GM19351 (cell line): ENCODE measurements around the gene TMA16.

Source experiments
- ATAC-seq: cut with Tn5 transposase; IDR thresholded peaks from one replicate; pipeline ENCODE4 v1.9.1; 2021; ENCODE audit warnings: mild to moderate bottlenecking, moderate library complexity; ENCODE audit not compliant: unreplicated experiment

TMA16 gene

GRCh38 chr4:163558539-163559044, 64.1 kb downstream of the TMA16 start:
- ATAC-seq: peak; percentile 72

- no peak for ATAC-seq
Observed at GRCh38 chr4:163562496-163562895, 68.0 kb downstream of the TMA16 start.

GRCh38 chr4:163563592-163563991, 69.1 kb downstream of the TMA16 start:
- ATAC-seq: no peak

- no peak for ATAC-seq
Observed at GRCh38 chr4:163564221-163564720, 69.8 kb downstream of the TMA16 start.

GRCh38 chr4:163565226-163566135, 71.0 kb downstream of the TMA16 start:
- ATAC-seq: no peak

GRCh38 chr4:163566257-163566796, 71.8 kb downstream of the TMA16 start:
- ATAC-seq: no peak

GRCh38 chr4:163568843-163569242, 74.4 kb downstream of the TMA16 start:
- peak; percentile 96 for ATAC-seq
